Breast epithelium (tissue), 4 donors: Measurements from ENCODE around the gene TANGO2. TPM values are rescaled to one million over a fixed set of nuclear protein-coding genes. Genes with fewer than 3 reads are reported as not detected.

Experiments
- DNase-seq, 2 donors: peaks; one replicate each; pipeline ENCODE4 v3.0.0-alpha.2; 2019; ENCODE audit warnings: low spot score in 2 of 2
- H3K27ac ChIP-seq, 2 donors: fragments of 200-600 bp; sonication (generic) in 1 of 2; one replicate each; pipeline ENCODE4 v1.5.1; 2016 to 2019; ENCODE audit warnings: mild to moderate bottlenecking in 1 of 2
- H3K27me3 ChIP-seq, 2 donors: fragments of 200-600 bp; sonication (generic) in 1 of 2; one replicate each; pipeline versions ENCODE4 v1.5.1 to v1.6.0; 2017 to 2019; ENCODE audit warnings: control low read depth in 1 of 2, mild to moderate bottlenecking in 1 of 2
- H3K36me3 ChIP-seq: fragments of 200-600 bp; one replicate; pipeline ENCODE4 v1.5.1; 2019
- H3K4me1 ChIP-seq, 2 donors: fragments of 200-600 bp; sonication (generic); one replicate each; pipeline ENCODE4 v1.5.1; 2016 to 2019; ENCODE audit warnings: control low read depth in 1 of 2
- H3K4me3 ChIP-seq, 3 donors: fragments of 200-600 bp; sonication (generic); 1 replicate in 2 of 3; 2 replicates in 1 of 3; pipeline ENCODE4 v1.5.1; 2016 to 2019; ENCODE audit warnings: mild to moderate bottlenecking in 3 of 3, moderate library complexity in 2 of 3
- H3K9me3 ChIP-seq, 2 donors: fragments of 200-600 bp; sonication (generic) in 1 of 2; one replicate each; pipeline ENCODE4 v1.5.1; 2016 to 2019; ENCODE audit warnings: control low read depth in 1 of 2
- CTCF ChIP-seq, 3 donors: fragments of 450-650 bp; IDR thresholded peaks; one replicate each; pipeline ENCODE4 v1.5.1; 2016 to 2017; ENCODE audit warnings: antibody characterized with exemption in 3 of 3, mild to moderate bottlenecking in 3 of 3, moderate library complexity in 3 of 3
- POLR2A ChIP-seq: fragments of 450-650 bp; IDR thresholded peaks from one replicate; pipeline ENCODE4 v1.6.1; 2016; ENCODE audit warnings: antibody characterized with exemption, mild to moderate bottlenecking, moderate library complexity
- POLR2AphosphoS5 ChIP-seq, 3 donors: sonication (generic); formaldehyde crosslinking; IDR thresholded peaks; one replicate each; pipeline ENCODE4 v1.6.1; 2017; ENCODE audit warnings: antibody characterized with exemption in 3 of 3
- intact Hi-C: fragments of 100-400 bp; cut with DNase I; formaldehyde crosslinking; loops from one replicate; pipeline ENCODE4 v1.15.1; 2023; ENCODE audit warnings: low total_unique reads
- total RNA-seq, 3 donors: library from RNA; depleted of rRNA; stranded (reverse); fragments of >200 nt; gene quantifications; one replicate each; pipeline ENCODE4 v1.1.0, GENCODE V29; 2016

TANGO2 gene
- total RNA-seq, 3 donors from 2014 or later: 25.9 to 55.4 (median 33.4) TPM

DNA sequence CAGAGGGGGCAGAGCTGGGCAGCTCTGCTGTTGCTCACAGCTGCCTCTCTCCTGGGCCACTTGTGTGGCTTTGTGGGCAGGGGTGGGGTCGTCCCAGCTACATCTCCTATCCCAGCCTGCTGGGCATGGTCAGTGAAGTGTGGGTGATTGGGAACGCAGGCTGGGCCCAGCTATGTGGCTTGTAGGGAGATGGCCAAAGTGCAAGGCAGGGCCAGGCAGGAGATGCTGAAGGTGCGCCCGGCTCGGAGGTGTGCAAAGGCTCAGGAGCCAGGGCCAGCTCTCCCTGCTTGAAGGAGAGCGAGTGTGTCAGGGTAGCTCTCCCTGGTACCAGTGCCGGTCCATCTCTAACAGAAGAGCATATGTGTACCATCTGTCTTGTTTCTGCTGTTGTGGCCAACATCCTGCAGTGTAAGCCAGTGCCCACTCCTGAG is 86.6 kb downstream of the TANGO2 start:
- peaks cover 12% of the 10 kb centered on the region for H3K36me3 ChIP-seq
- TF ChIP-seq POLR2A: no peak
- no peak for TF ChIP-seq POLR2AphosphoS5 (IDR thresholded peaks at IDR 0.05)
- TF ChIP-seq CTCF (IDR thresholded peaks at IDR 0.05): no peak
- no peak overlapping the region for H3K27ac ChIP-seq
- H3K4me3 ChIP-seq: no peak overlapping the region
- H3K27me3 ChIP-seq: no peaks in the 10 kb centered on the region
- DNase-seq: no peak
- no peaks in the 10 kb centered on the region for H3K4me1 ChIP-seq
- intact Hi-C loops: no loop called here
- no peaks in the 10 kb centered on the region for H3K9me3 ChIP-seq

GRCh38 chr22:20107951-20108756 is 87.2 kb downstream of the TANGO2 start:
- Histone ChIP-seq H3K4me1 (no peaks in the 10 kb centered on the region), H3K4me3 (no peak overlapping the region), H3K27me3 (no peaks in the 10 kb centered on the region), H3K27ac (no peak overlapping the region), H3K36me3 (peaks cover 12% of the 10 kb centered on the region), H3K9me3 (no peaks in the 10 kb centered on the region)
- no peak for DNase-seq
- TF ChIP-seq CTCF (IDR thresholded peaks at IDR 0.05) (no peak), POLR2AphosphoS5 (IDR thresholded peaks at IDR 0.05) (no peak), POLR2A (no peak)
- intact Hi-C loops: no loop called here

GRCh38 chr22:20108757-20109230 is 87.9 kb downstream of the TANGO2 start:
- H3K27me3 ChIP-seq: no peaks in the 10 kb centered on the region
- no peak for DNase-seq
- H3K9me3 ChIP-seq: no peaks in the 10 kb centered on the region
- no peak overlapping the region for H3K4me3 ChIP-seq
- H3K36me3 ChIP-seq: peaks cover 12% of the 10 kb centered on the region
- H3K4me1 ChIP-seq: no peaks in the 10 kb centered on the region
- H3K27ac ChIP-seq: no peak overlapping the region
- TF ChIP-seq POLR2A (no peak), POLR2AphosphoS5 (IDR thresholded peaks at IDR 0.05) (no peak), CTCF (IDR thresholded peaks at IDR 0.05) (no peak)
- intact Hi-C loops: no loop called here

DNA sequence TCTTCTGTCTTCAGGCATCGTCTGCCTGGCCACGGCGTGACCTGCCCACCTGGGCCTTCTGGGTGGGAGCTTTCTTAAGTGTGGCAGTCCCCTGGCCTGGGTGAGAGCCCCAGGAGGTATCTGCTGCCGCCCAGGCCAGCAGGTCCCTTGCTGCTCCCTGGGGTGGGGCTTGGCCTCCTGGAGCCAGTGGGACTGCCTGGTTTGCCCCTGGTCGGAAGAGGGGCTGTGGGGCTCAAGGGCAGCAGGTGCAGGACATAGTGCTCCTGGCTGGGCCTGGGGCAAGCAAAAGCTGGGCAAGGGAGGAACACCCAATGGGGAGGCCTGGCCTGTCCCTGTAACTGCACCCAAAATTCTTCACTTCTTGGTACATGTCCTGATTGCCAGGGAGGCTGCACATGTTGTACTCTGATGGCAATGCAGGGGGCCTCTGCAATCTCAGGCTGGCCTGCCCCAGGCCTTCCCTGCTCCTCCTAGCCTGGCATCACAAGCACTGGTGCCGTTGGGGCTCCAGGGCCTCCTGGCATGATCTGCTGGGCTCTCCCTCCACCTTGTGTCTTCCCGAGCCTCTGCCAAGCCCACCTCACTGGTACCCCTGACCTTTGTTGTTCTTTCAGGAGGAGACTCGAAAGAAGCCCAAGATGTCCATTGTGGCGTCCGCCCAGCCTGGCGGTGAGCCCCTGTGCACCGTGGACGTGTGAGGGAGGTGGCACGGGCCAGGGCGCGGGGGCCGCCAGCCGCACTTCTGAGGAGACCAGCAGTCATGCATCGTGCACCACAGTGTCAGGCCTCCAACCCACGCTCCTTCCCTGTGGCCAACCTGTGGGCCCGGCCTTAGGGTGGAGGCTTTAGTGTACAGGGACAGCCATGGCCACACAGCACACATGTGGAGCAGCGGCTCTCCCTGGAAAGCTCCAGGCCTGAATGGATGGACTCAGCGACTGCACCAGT is 88.8 kb downstream of the TANGO2 start:
- intact Hi-C loops: loop anchor here (5.0 kb wide), 1 partner anchor 377 kb away; no protein-coding TSS in a partner anchor
- TF ChIP-seq POLR2A (no peak), CTCF (IDR thresholded peaks at IDR 0.05) (no peak)
- Histone ChIP-seq H3K27me3 (no peaks in the 10 kb centered on the region), H3K4me3 (no peak overlapping the region), H3K27ac (no peak overlapping the region), H3K9me3 (no peaks in the 10 kb centered on the region), H3K36me3 (peaks cover 12% of the 10 kb centered on the region), H3K4me1 (no peaks in the 10 kb centered on the region)
- no peak for DNase-seq
